C4-2B (cell line): Measurements from ENCODE around the gene KRTAP5-9.

Experiments
- H3K27ac ChIP-seq: fragments of 450-650 bp; 2 replicates; pipeline ENCODE4 v1.5.1; 2017
- CTCF ChIP-seq: fragments of 450-650 bp; conservative IDR thresholded peaks from 2 replicates; pipeline ENCODE4 v1.5.1; 2017; ENCODE audit warnings: mild to moderate bottlenecking
- ZFX ChIP-seq: fragments of 450-650 bp; IDR thresholded peaks from 2 replicates; pipeline ENCODE4 v1.6.1; 2017

KRTAP5-9 gene

GRCh38 chr11:71504531-71504930, 43.7 kb upstream of the KRTAP5-9 start:
- H3K27ac ChIP-seq = no peak overlapping the region

GRCh38 chr11:71505001-71505400, 43.2 kb upstream of the KRTAP5-9 start:
- H3K27ac ChIP-seq = no peak overlapping the region
- TF ChIP-seq CTCF (no peak), ZFX (no peak)

More at GRCh38 chr11:71504531-71504930, 43.7 kb upstream of the KRTAP5-9 start:
- no peak for TF ChIP-seq CTCF

GRCh38 chr11:71505781-71506180, 42.4 kb upstream of the KRTAP5-9 start:
- no peak for TF ChIP-seq ZFX
- no peak for TF ChIP-seq CTCF

GRCh38 chr11:71507102-71507501, 41.1 kb upstream of the KRTAP5-9 start:
- H3K27ac ChIP-seq = no peak overlapping the region
- TF ChIP-seq ZFX (no peak), CTCF (no peak)

More at GRCh38 chr11:71505781-71506180, 42.4 kb upstream of the KRTAP5-9 start:
- H3K27ac ChIP-seq = no peak overlapping the region

GRCh38 chr11:71518506-71519471, 29.4 kb upstream of the KRTAP5-9 start:
- no peak overlapping the region for H3K27ac ChIP-seq

GRCh38 chr11:71519546-71519945, 28.7 kb upstream of the KRTAP5-9 start:
- TF ChIP-seq ZFX = no peak
- TF ChIP-seq CTCF = no peak
- no peak overlapping the region for H3K27ac ChIP-seq

More at GRCh38 chr11:71518506-71519471, 29.4 kb upstream of the KRTAP5-9 start:
- TF ChIP-seq ZFX (no peak), CTCF (no peak)

- TF ChIP-seq CTCF (no peak), ZFX (no peak)
- peak overlapping the region; percentile 66 for H3K27ac ChIP-seq
Measured at GRCh38 chr11:71525188-71525937, 22.9 kb upstream of the KRTAP5-9 start.
